Muscle layer of duodenum (tissue), 2 donors: ENCODE results near the gene STRIT1.

ENCODE experiments used
- H3K27ac ChIP-seq: one replicate; pipeline ENCODE4 v1.7.0; 2013; ENCODE audit warnings: mild to moderate bottlenecking, low read length
- H3K27me3 ChIP-seq: one replicate; pipeline ENCODE4 v1.7.0; 2013; ENCODE audit warnings: low read depth, mild to moderate bottlenecking, control low read depth, low read length
- H3K36me3 ChIP-seq, 2 donors: one replicate each; pipeline ENCODE4 v1.7.0; 2013; ENCODE audit warnings: low read length in 2 of 2, control low read depth in 1 of 2, mild to moderate bottlenecking in 1 of 2; ENCODE audit not compliant: insufficient read depth in 2 of 2, control insufficient read depth in 1 of 2
- H3K4me1 ChIP-seq, 2 donors: one replicate each; pipeline ENCODE4 v1.7.0; 2013; ENCODE audit warnings: low read length in 2 of 2, mild to moderate bottlenecking in 2 of 2, control low read depth in 1 of 2, moderate library complexity in 1 of 2; ENCODE audit not compliant: insufficient read depth in 2 of 2, control insufficient read depth in 1 of 2
- H3K4me3 ChIP-seq, 2 donors: one replicate each; pipeline ENCODE4 v1.7.0; 2013; ENCODE audit warnings: low read length in 2 of 2, low read depth in 1 of 2, mild to moderate bottlenecking in 1 of 2
- H3K9me3 ChIP-seq, 2 donors: one replicate each; pipeline ENCODE4 v1.7.0; 2013; ENCODE audit warnings: low read length in 2 of 2, control low read depth in 1 of 2, mild to moderate bottlenecking in 1 of 2; ENCODE audit not compliant: control insufficient read depth in 1 of 2
- donor health status: healthy.

The STRIT1 gene

DNA sequence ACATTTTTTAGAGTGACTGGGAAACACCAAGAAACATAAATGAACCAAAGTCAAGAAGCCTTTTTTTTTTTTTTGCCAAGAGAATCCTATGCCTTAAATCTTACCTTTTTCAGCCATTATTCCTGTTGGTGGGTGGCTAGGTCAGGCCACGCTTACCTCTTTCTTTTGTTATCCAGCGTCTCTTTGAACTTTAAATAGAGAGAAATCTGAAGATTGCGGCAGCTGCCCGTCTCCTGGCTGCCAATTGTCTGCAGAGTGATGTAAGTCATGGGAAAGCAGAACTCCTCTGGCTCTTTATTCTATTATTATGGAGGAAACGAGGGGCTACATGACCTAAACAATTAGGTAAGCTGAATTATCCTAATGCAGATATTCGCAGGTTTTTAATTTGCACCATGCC is at the start of gene STRIT1:
Gene STRIT1 (minus strand): TSS at position 168 of the 400 bp plus-strand sequence.
- Histone ChIP-seq H3K27me3 (no peaks in the 10 kb centered on the region), H3K36me3 (no peaks in the 10 kb centered on the region), H3K4me1 (no peaks in the 10 kb centered on the region), H3K9me3 (peaks cover 0 to 14% of the 10 kb centered on the region in 2 donors), H3K4me3 (no peak within 1 kb of the TSS), H3K27ac (no peak within 1 kb of the TSS)

- no peaks in the 10 kb centered on the region for H3K27me3 ChIP-seq
- H3K36me3 ChIP-seq = no peaks in the 10 kb centered on the region
- no peaks in the 10 kb centered on the region for H3K9me3 ChIP-seq
- H3K4me3 ChIP-seq = no peak overlapping the region
- H3K27ac ChIP-seq = no peak overlapping the region
- no peaks in the 10 kb centered on the region for H3K4me1 ChIP-seq
Observed at GRCh38 chr3:155342344-155342743, 48.9 kb upstream of the STRIT1 start.

DNA sequence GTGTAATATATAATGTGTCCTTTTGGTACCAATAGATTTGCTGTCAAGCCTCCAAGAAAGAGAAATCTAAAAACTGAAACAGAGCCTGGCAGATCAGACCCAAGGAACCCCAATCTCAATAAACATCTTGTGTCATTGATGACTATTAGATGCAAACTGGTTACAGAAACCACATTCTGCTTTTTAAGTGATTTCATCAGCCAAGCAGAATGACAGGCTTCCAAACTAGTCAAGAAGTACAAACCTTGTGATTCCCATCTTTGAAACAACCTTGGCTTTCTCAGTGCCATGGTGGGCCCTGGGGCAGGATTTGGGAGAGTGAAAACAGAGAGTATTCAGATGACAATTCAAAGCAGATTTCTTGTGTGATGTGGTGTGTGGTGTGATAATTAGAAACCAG is 45.6 kb upstream of the STRIT1 start:
- Histone ChIP-seq H3K9me3 (no peaks in the 10 kb centered on the region), H3K4me3 (no peak overlapping the region), H3K4me1 (no peaks in the 10 kb centered on the region), H3K27me3 (no peaks in the 10 kb centered on the region), H3K36me3 (no peaks in the 10 kb centered on the region), H3K27ac (no peak overlapping the region)

DNA sequence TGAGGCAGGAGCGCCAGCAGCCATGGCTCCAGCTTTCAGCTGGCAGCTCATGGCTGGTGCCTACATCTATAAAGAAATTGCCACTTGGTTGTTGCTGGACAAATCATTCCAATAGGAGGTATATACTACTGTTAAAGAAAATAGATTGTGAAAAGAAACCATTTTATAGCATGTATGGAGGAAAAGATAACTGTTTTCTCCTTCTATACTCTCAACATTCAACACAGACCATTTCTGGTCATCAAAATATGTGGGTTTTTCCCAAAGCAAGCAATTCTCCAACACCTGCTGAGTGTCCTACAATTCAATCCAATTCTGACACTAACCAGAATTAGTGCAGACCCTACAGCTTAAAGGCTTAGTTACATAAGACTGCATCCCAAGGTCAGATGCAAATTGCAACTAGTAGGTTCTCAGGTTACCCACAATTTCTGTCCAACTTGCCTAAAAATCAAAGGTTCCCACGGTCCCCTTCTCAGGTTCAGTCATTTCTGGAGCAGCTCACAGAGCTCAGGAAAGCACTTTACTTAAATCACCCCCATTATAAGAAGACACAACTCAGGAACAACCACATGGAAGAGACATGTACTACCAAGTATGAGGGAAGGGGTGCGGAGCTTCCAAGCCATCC is 42.4 kb upstream of the STRIT1 start:
- no peaks in the 10 kb centered on the region for H3K9me3 ChIP-seq
- H3K27me3 ChIP-seq = no peaks in the 10 kb centered on the region
- H3K4me3 ChIP-seq = no peak overlapping the region
- no peaks in the 10 kb centered on the region for H3K36me3 ChIP-seq
- no peak overlapping the region for H3K27ac ChIP-seq
- H3K4me1 ChIP-seq = no peaks in the 10 kb centered on the region

DNA sequence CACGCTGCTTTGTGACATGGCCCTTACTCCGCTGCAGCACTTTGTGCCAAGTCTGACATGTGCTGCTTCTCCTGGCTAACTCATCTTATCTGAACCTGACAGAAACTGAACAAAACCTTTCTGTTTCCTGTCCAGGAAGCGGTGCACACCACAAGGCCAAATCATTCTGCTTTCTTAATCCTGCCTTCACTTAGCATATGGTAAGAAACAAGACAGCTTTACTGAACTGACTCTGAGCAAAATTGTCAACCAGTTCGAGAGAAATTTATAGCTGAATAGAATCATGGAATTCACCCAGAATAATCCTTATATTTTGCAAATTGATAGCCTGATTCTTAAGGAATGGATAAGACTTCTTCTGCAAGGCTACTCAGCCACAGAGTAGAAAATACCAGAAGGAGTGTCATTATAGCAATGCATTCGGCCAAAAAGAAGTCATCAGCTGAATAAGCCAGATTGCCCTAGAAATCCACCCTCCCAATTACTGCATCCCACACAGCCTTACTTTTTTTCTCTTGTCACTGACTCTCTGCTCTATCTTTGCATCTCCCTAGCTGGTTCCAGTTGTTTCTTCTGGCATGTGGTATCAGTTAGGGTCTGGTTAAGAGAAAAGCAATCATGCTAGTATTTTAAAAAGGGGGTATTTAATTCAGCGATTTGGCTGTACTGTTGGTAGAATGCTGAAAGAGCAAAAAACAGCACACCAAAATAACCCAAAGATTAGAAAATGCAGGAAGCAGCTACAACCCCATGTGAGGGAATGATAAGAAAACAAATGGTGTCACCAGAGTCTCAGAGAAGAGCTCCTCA is 41.6 kb upstream of the STRIT1 start:
- no peaks in the 10 kb centered on the region for H3K27me3 ChIP-seq
- no peaks in the 10 kb centered on the region for H3K9me3 ChIP-seq
- H3K27ac ChIP-seq = no peak overlapping the region
- no peak overlapping the region for H3K4me3 ChIP-seq
- no peaks in the 10 kb centered on the region for H3K4me1 ChIP-seq
- no peaks in the 10 kb centered on the region for H3K36me3 ChIP-seq

DNA sequence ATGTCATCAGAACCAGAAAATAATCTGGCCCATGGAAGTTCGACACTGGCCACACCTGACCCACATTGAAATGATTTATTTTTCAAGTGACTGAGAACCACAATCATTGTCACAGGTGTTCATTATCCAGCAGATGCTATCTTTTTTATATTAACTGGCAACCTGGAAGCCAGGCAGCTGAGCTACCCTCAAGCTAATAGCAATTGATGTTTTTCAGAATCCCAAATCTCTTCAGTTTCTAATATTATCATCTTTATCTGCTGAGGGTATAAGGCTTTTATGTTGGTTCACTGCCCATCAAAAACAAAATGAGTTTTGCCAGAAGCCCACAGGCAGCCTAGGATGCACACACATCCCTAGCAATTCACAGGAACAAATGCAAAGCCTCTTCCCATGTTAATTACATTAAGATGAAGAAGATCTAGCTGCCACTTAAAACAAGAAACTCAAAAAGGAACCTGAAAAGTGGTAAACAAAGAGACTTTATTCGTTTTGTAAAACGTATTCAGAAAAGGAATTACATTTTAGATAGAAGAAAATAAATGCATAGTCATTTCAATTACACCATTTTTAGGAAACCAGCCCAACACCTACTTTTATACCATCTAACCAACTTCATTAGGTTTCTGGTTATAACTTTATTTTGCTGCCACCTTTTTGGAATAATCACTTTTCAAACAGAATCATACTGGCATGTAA is 40.9 kb upstream of the STRIT1 start:
- no peak overlapping the region for H3K27ac ChIP-seq
- no peaks in the 10 kb centered on the region for H3K4me1 ChIP-seq
- H3K9me3 ChIP-seq = no peaks in the 10 kb centered on the region
- no peaks in the 10 kb centered on the region for H3K36me3 ChIP-seq
- no peak overlapping the region for H3K4me3 ChIP-seq
- H3K27me3 ChIP-seq = no peaks in the 10 kb centered on the region

GRCh38 chr3:155332716-155333115 is 39.2 kb upstream of the STRIT1 start:
- Histone ChIP-seq H3K4me3 (no peak overlapping the region), H3K9me3 (no peaks in the 10 kb centered on the region), H3K36me3 (no peaks in the 10 kb centered on the region), H3K4me1 (no peaks in the 10 kb centered on the region), H3K27ac (no peak overlapping the region), H3K27me3 (no peaks in the 10 kb centered on the region)

- Histone ChIP-seq H3K4me3 (no peak overlapping the region), H3K9me3 (no peaks in the 10 kb centered on the region), H3K36me3 (no peaks in the 10 kb centered on the region), H3K27me3 (no peaks in the 10 kb centered on the region), H3K27ac (no peak overlapping the region), H3K4me1 (no peaks in the 10 kb centered on the region)
Observed at GRCh38 chr3:155331078-155331477, 37.6 kb upstream of the STRIT1 start.

- no peaks in the 10 kb centered on the region for H3K27me3 ChIP-seq
- H3K9me3 ChIP-seq = no peaks in the 10 kb centered on the region
- no peaks in the 10 kb centered on the region for H3K36me3 ChIP-seq
- H3K4me1 ChIP-seq = no peaks in the 10 kb centered on the region
- no peak overlapping the region for H3K4me3 ChIP-seq
- no peak overlapping the region for H3K27ac ChIP-seq
Observed at GRCh38 chr3:155330370-155330769, 36.9 kb upstream of the STRIT1 start.

DNA sequence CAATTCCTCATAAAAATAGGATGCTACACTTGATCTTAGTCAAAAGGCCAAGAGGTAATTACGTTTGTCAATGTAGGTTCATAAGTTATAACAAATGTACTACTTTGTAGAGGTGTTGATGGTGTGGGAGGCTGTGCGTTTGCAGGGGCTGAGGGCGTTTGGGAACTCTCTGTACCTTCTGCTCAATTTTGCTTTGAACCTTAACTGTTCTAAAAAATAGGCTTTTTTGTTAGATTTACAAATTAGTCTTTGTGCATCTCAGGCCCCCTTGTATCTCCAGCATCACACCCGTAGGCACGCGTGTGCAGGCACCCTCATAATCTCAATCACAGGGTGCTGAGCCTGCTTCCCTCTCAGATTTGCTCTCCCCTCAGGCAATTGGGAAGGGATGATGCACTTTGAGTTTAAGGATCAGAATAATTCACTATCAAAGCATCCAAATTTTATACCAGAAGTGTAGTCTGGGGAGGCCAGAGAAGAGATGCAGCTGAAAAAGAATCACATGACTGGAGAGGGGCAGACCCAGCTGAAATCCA is 36.1 kb upstream of the STRIT1 start:
- H3K4me1 ChIP-seq = no peaks in the 10 kb centered on the region
- H3K4me3 ChIP-seq = no peak overlapping the region
- no peaks in the 10 kb centered on the region for H3K9me3 ChIP-seq
- H3K36me3 ChIP-seq = no peaks in the 10 kb centered on the region
- no peak overlapping the region for H3K27ac ChIP-seq
- H3K27me3 ChIP-seq = no peaks in the 10 kb centered on the region

- H3K27me3 ChIP-seq = no peaks in the 10 kb centered on the region
- H3K27ac ChIP-seq = no peak overlapping the region
- H3K9me3 ChIP-seq = no peaks in the 10 kb centered on the region
- no peaks in the 10 kb centered on the region for H3K4me1 ChIP-seq
- H3K4me3 ChIP-seq = no peak overlapping the region
- no peaks in the 10 kb centered on the region for H3K36me3 ChIP-seq
Observed at GRCh38 chr3:155327871-155328270, 34.4 kb upstream of the STRIT1 start.
